ENCODE data around the gene RBBP4.
"Not testable (repeated sequence)": the region's sequence is repeated elsewhere in the genome, so short reads cannot be mapped to it uniquely, and the experiment has no call there.

The RBBP4 gene

GRCh38 chr1:32666901-32667566, 16.0 kb downstream of the RBBP4 start:
- peaks cover 63% of the 10 kb centered on the region for H3K36me3 ChIP-seq (ENCODE audit: control insufficient read depth, insufficient read depth, low read length)
- no peak overlapping the region for H3K27ac ChIP-seq (ENCODE audit: insufficient read depth, low read length, poor library complexity, severe bottlenecking)
- no peaks in the 10 kb centered on the region for H3K4me1 ChIP-seq (ENCODE audit: control insufficient read depth, insufficient read depth, low read length, poor library complexity, severe bottlenecking)
- no peaks in the 10 kb centered on the region for H3K27me3 ChIP-seq (replicated peaks; ENCODE audit: control insufficient read depth, insufficient read depth, low read length, poor library complexity, severe bottlenecking)
- H3K9me3 ChIP-seq (ENCODE audit: control insufficient read depth, low read length): no peaks in the 10 kb centered on the region
- DNase-seq: no peak
- H3K4me3 ChIP-seq (ENCODE audit: insufficient read depth, low read depth, low read length, poor library complexity, severe bottlenecking): no peak overlapping the region

- H3K9me3 ChIP-seq (ENCODE audit: control insufficient read depth, low read length); H3K27ac ChIP-seq (ENCODE audit: insufficient read depth, low read length, poor library complexity, severe bottlenecking); H3K4me3 ChIP-seq (ENCODE audit: insufficient read depth, low read depth, low read length, poor library complexity, severe bottlenecking); DNase-seq; H3K27me3 ChIP-seq (replicated peaks; ENCODE audit: control insufficient read depth, insufficient read depth, low read length, poor library complexity, severe bottlenecking); H3K4me1 ChIP-seq (ENCODE audit: control insufficient read depth, insufficient read depth, low read length, poor library complexity, severe bottlenecking): not testable (repeated sequence)
- peaks cover 79% of the 10 kb centered on the region for H3K36me3 ChIP-seq (ENCODE audit: control insufficient read depth, insufficient read depth, low read length)
Measured at GRCh38 chr1:32668716-32669115, 17.7 kb downstream of the RBBP4 start.

GRCh38 chr1:32676945-32677344, 25.9 kb downstream of the RBBP4 start:
- DNase-seq: no peak
- Histone ChIP-seq H3K27ac (ENCODE audit: insufficient read depth, low read length, poor library complexity, severe bottlenecking) (no peak overlapping the region), H3K36me3 (ENCODE audit: control insufficient read depth, insufficient read depth, low read length) (peaks cover 67% of the 10 kb centered on the region)

GRCh38 chr1:32679993-32680392, 29.0 kb downstream of the RBBP4 start:
- H3K36me3 ChIP-seq (ENCODE audit: control insufficient read depth, insufficient read depth, low read length): peaks cover 55% of the 10 kb centered on the region
- not testable (repeated sequence) for DNase-seq; H3K27me3 ChIP-seq (replicated peaks; ENCODE audit: control insufficient read depth, insufficient read depth, low read length, poor library complexity, severe bottlenecking)

More at GRCh38 chr1:32676945-32677344, 25.9 kb downstream of the RBBP4 start:
- no peak overlapping the region for H3K4me3 ChIP-seq (ENCODE audit: insufficient read depth, low read depth, low read length, poor library complexity, severe bottlenecking)
- no peaks in the 10 kb centered on the region for H3K4me1 ChIP-seq (ENCODE audit: control insufficient read depth, insufficient read depth, low read length, poor library complexity, severe bottlenecking)
- H3K27me3 ChIP-seq (replicated peaks; ENCODE audit: control insufficient read depth, insufficient read depth, low read length, poor library complexity, severe bottlenecking): no peaks in the 10 kb centered on the region
- no peaks in the 10 kb centered on the region for H3K9me3 ChIP-seq (ENCODE audit: control insufficient read depth, low read length)

GRCh38 chr1:32680642-32681041, 29.6 kb downstream of the RBBP4 start:
- no peaks in the 10 kb centered on the region for H3K4me1 ChIP-seq (ENCODE audit: control insufficient read depth, insufficient read depth, low read length, poor library complexity, severe bottlenecking)
- H3K36me3 ChIP-seq (ENCODE audit: control insufficient read depth, insufficient read depth, low read length): peaks cover 61% of the 10 kb centered on the region

More at GRCh38 chr1:32679993-32680392, 29.0 kb downstream of the RBBP4 start:
- not testable (repeated sequence) for H3K27ac ChIP-seq (ENCODE audit: insufficient read depth, low read length, poor library complexity, severe bottlenecking); H3K4me1 ChIP-seq (ENCODE audit: control insufficient read depth, insufficient read depth, low read length, poor library complexity, severe bottlenecking); H3K9me3 ChIP-seq (ENCODE audit: control insufficient read depth, low read length); H3K4me3 ChIP-seq (ENCODE audit: insufficient read depth, low read depth, low read length, poor library complexity, severe bottlenecking)

GRCh38 chr1:32681509-32681908, 30.5 kb downstream of the RBBP4 start:
- H3K4me3 ChIP-seq (ENCODE audit: insufficient read depth, low read depth, low read length, poor library complexity, severe bottlenecking): no peak overlapping the region
- no peaks in the 10 kb centered on the region for H3K4me1 ChIP-seq (ENCODE audit: control insufficient read depth, insufficient read depth, low read length, poor library complexity, severe bottlenecking)
- H3K9me3 ChIP-seq (ENCODE audit: control insufficient read depth, low read length): no peaks in the 10 kb centered on the region
- no peak for DNase-seq
- H3K27me3 ChIP-seq (replicated peaks; ENCODE audit: control insufficient read depth, insufficient read depth, low read length, poor library complexity, severe bottlenecking): no peaks in the 10 kb centered on the region
- H3K36me3 ChIP-seq (ENCODE audit: control insufficient read depth, insufficient read depth, low read length): peaks cover 58% of the 10 kb centered on the region
- no peak overlapping the region for H3K27ac ChIP-seq (ENCODE audit: insufficient read depth, low read length, poor library complexity, severe bottlenecking)

More at GRCh38 chr1:32680642-32681041, 29.6 kb downstream of the RBBP4 start:
- no peaks in the 10 kb centered on the region for H3K27me3 ChIP-seq (replicated peaks; ENCODE audit: control insufficient read depth, insufficient read depth, low read length, poor library complexity, severe bottlenecking)
- H3K4me3 ChIP-seq (ENCODE audit: insufficient read depth, low read depth, low read length, poor library complexity, severe bottlenecking): no peak overlapping the region
- H3K27ac ChIP-seq (ENCODE audit: insufficient read depth, low read length, poor library complexity, severe bottlenecking): no peak overlapping the region
- H3K9me3 ChIP-seq (ENCODE audit: control insufficient read depth, low read length): no peaks in the 10 kb centered on the region
- DNase-seq: no peak

- Histone ChIP-seq H3K36me3 (ENCODE audit: control insufficient read depth, insufficient read depth, low read length) (peaks cover 54% of the 10 kb centered on the region), H3K27me3 (replicated peaks; ENCODE audit: control insufficient read depth, insufficient read depth, low read length, poor library complexity, severe bottlenecking) (no peaks in the 10 kb centered on the region), H3K4me1 (ENCODE audit: control insufficient read depth, insufficient read depth, low read length, poor library complexity, severe bottlenecking) (no peaks in the 10 kb centered on the region), H3K9me3 (ENCODE audit: control insufficient read depth, low read length) (no peaks in the 10 kb centered on the region), H3K27ac (ENCODE audit: insufficient read depth, low read length, poor library complexity, severe bottlenecking) (no peak overlapping the region), H3K4me3 (ENCODE audit: insufficient read depth, low read depth, low read length, poor library complexity, severe bottlenecking) (no peak overlapping the region)
- no peak for DNase-seq
Measured at GRCh38 chr1:32681999-32682398, 31.0 kb downstream of the RBBP4 start.

GRCh38 chr1:32683397-32683796, 32.4 kb downstream of the RBBP4 start:
- no peak overlapping the region for H3K27ac ChIP-seq (ENCODE audit: insufficient read depth, low read length, poor library complexity, severe bottlenecking)
- H3K36me3 ChIP-seq (ENCODE audit: control insufficient read depth, insufficient read depth, low read length): peaks cover 43% of the 10 kb centered on the region

GRCh38 chr1:32684167-32684811, 33.3 kb downstream of the RBBP4 start:
- DNase-seq: no peak
- peaks cover 37% of the 10 kb centered on the region for H3K36me3 ChIP-seq (ENCODE audit: control insufficient read depth, insufficient read depth, low read length)
- no peak overlapping the region for H3K27ac ChIP-seq (ENCODE audit: insufficient read depth, low read length, poor library complexity, severe bottlenecking)
- H3K9me3 ChIP-seq (ENCODE audit: control insufficient read depth, low read length): no peaks in the 10 kb centered on the region
- H3K4me1 ChIP-seq (ENCODE audit: control insufficient read depth, insufficient read depth, low read length, poor library complexity, severe bottlenecking): no peaks in the 10 kb centered on the region
- no peaks in the 10 kb centered on the region for H3K27me3 ChIP-seq (replicated peaks; ENCODE audit: control insufficient read depth, insufficient read depth, low read length, poor library complexity, severe bottlenecking)
- no peak overlapping the region for H3K4me3 ChIP-seq (ENCODE audit: insufficient read depth, low read depth, low read length, poor library complexity, severe bottlenecking)

More at GRCh38 chr1:32683397-32683796, 32.4 kb downstream of the RBBP4 start:
- Histone ChIP-seq H3K9me3 (ENCODE audit: control insufficient read depth, low read length) (no peaks in the 10 kb centered on the region), H3K27me3 (replicated peaks; ENCODE audit: control insufficient read depth, insufficient read depth, low read length, poor library complexity, severe bottlenecking) (no peaks in the 10 kb centered on the region), H3K4me3 (ENCODE audit: insufficient read depth, low read depth, low read length, poor library complexity, severe bottlenecking) (no peak overlapping the region), H3K4me1 (ENCODE audit: control insufficient read depth, insufficient read depth, low read length, poor library complexity, severe bottlenecking) (no peaks in the 10 kb centered on the region)
- no peak for DNase-seq

- no peaks in the 10 kb centered on the region for H3K9me3 ChIP-seq (ENCODE audit: control insufficient read depth, low read length)
- no peaks in the 10 kb centered on the region for H3K27me3 ChIP-seq (replicated peaks; ENCODE audit: control insufficient read depth, insufficient read depth, low read length, poor library complexity, severe bottlenecking)
- no peak for DNase-seq
- peaks cover 33% of the 10 kb centered on the region for H3K36me3 ChIP-seq (ENCODE audit: control insufficient read depth, insufficient read depth, low read length)
- no peak overlapping the region for H3K4me3 ChIP-seq (ENCODE audit: insufficient read depth, low read depth, low read length, poor library complexity, severe bottlenecking)
- H3K27ac ChIP-seq (ENCODE audit: insufficient read depth, low read length, poor library complexity, severe bottlenecking): no peak overlapping the region
- no peaks in the 10 kb centered on the region for H3K4me1 ChIP-seq (ENCODE audit: control insufficient read depth, insufficient read depth, low read length, poor library complexity, severe bottlenecking)
Measured at GRCh38 chr1:32685498-32685897, 34.5 kb downstream of the RBBP4 start.

All from effector memory CD4-positive, alpha-beta T cell (primary cell).